H9 (cell line): ENCODE data around the gene SNAI1. TPM values are rescaled to one million over a fixed set of nuclear protein-coding genes. Genes with fewer than 3 reads are reported as not detected.

Experiments
- DNase-seq: peaks from one replicate; pipeline ENCODE4 v3.0.0-alpha.2; 2017
- H2AFZ ChIP-seq: one replicate; pipeline ENCODE4 v1.6.1; 2013; ENCODE audit warnings: mild to moderate bottlenecking, low read length, control low read depth, moderate library complexity
- H2AK5ac ChIP-seq: 2 replicates; pipeline ENCODE4 v1.6.1; 2013; ENCODE audit warnings: low read length, control low read depth, mixed read lengths; ENCODE audit not compliant: insufficient read length
- H2BK120ac ChIP-seq: one replicate; pipeline ENCODE4 v1.6.1; 2013; ENCODE audit warnings: low read depth, mild to moderate bottlenecking, low read length, control low read depth, inconsistent platforms; ENCODE audit not compliant: poor library complexity, severe bottlenecking
- H2BK12ac ChIP-seq: 2 replicates; pipeline ENCODE4 v1.6.1; 2013; ENCODE audit warnings: low read length, control low read depth, mixed read lengths, low read depth; ENCODE audit not compliant: insufficient read length
- H2BK15ac ChIP-seq: 2 replicates; pipeline ENCODE4 v1.6.1; 2013; ENCODE audit warnings: low read depth, low read length, control low read depth
- H2BK20ac ChIP-seq: one replicate; pipeline ENCODE4 v1.6.1; 2013; ENCODE audit warnings: low read depth, mild to moderate bottlenecking, low read length, control low read depth, inconsistent platforms; ENCODE audit not compliant: poor library complexity, severe bottlenecking
- H2BK5ac ChIP-seq: 2 replicates; pipeline ENCODE4 v1.6.1; 2013; ENCODE audit warnings: low read length, control low read depth, mixed read lengths; ENCODE audit not compliant: insufficient read length
- H3K14ac ChIP-seq: 2 replicates; pipeline ENCODE4 v1.6.1; 2013; ENCODE audit warnings: low read length, control low read depth; ENCODE audit not compliant: insufficient read depth
- H3K18ac ChIP-seq: 2 replicates; pipeline ENCODE4 v1.6.1; 2013; ENCODE audit warnings: low read depth, mild to moderate bottlenecking, mixed read lengths, low read length, control low read depth; ENCODE audit not compliant: insufficient read length
- H3K23ac ChIP-seq: 2 replicates; pipeline ENCODE4 v1.6.1; 2013; ENCODE audit warnings: low read length, control low read depth, mixed read lengths, low read depth; ENCODE audit not compliant: insufficient read length
- H3K23me2 ChIP-seq: 2 replicates; pipeline ENCODE4 v1.6.1; 2013; ENCODE audit warnings: low read depth, mild to moderate bottlenecking, mixed read lengths, low read length, control low read depth; ENCODE audit not compliant: insufficient read length, poor library complexity, severe bottlenecking
- H3K27ac ChIP-seq: 2 replicates; pipeline ENCODE4 v1.5.1; 2013; ENCODE audit warnings: low read length, control low read depth, mixed read lengths, low read depth; ENCODE audit not compliant: insufficient read length
- H3K27me3 ChIP-seq: 2 replicates; pipeline ENCODE4 v1.6.1; 2013; ENCODE audit warnings: low read length, control low read depth, inconsistent platforms; ENCODE audit not compliant: insufficient read depth
- H3K4ac ChIP-seq: 2 replicates; pipeline ENCODE4 v1.6.1; 2013; ENCODE audit warnings: low read depth, mild to moderate bottlenecking, control low read depth, inconsistent platforms, low read length, moderate library complexity
- H3K4me1 ChIP-seq: 2 replicates; pipeline ENCODE4 v1.6.1; 2013; ENCODE audit warnings: low read length, control low read depth, inconsistent platforms; ENCODE audit not compliant: insufficient read depth
- H3K4me2 ChIP-seq: 2 replicates; pipeline ENCODE4 v1.6.1; 2013; ENCODE audit warnings: low read length, control low read depth, mixed read lengths; ENCODE audit not compliant: insufficient read length, insufficient read depth
- H3K56ac ChIP-seq: 2 replicates; pipeline ENCODE4 v1.6.1; 2013; ENCODE audit warnings: low read depth, mild to moderate bottlenecking, mixed read lengths, low read length, control low read depth; ENCODE audit not compliant: insufficient read length
- H3K79me1 ChIP-seq: 2 replicates; pipeline ENCODE4 v1.6.1; 2013; ENCODE audit warnings: low read depth, mild to moderate bottlenecking, moderate library complexity, low read length, control low read depth, inconsistent platforms; ENCODE audit not compliant: insufficient read depth, poor library complexity, severe bottlenecking
- H3K79me2 ChIP-seq: 2 replicates; pipeline ENCODE4 v1.6.1; 2013; ENCODE audit warnings: low read length, control low read depth, inconsistent platforms; ENCODE audit not compliant: insufficient read depth
- H3K9ac ChIP-seq: 2 replicates; pipeline ENCODE4 v1.6.1; 2013; ENCODE audit warnings: low read length, control low read depth, mixed read lengths; ENCODE audit not compliant: insufficient read length; ENCODE audit errors: extremely low read depth
- H3K9me3 ChIP-seq: one replicate; pipeline ENCODE4 v1.6.1; 2013; ENCODE audit warnings: low read depth, low read length, inconsistent platforms; ENCODE audit not compliant: control insufficient read depth
- H3T11ph ChIP-seq: one replicate; pipeline ENCODE4 v1.6.1; 2013; ENCODE audit warnings: mild to moderate bottlenecking, low read length, control low read depth, inconsistent platforms
- H4K20me1 ChIP-seq: one replicate; pipeline ENCODE4 v1.6.1; 2013; ENCODE audit not compliant: control insufficient read depth, insufficient read length, insufficient read depth
- H4K5ac ChIP-seq: 2 replicates; pipeline ENCODE4 v1.6.1; 2013; ENCODE audit warnings: low read depth, mild to moderate bottlenecking, mixed read lengths, low read length, control low read depth; ENCODE audit not compliant: insufficient read length
- H4K8ac ChIP-seq: replicated peaks from 2 replicates; pipeline ENCODE4 v1.6.1; 2013; ENCODE audit warnings: low read length, control low read depth, mixed read lengths, low read depth; ENCODE audit not compliant: insufficient read length
- H4K91ac ChIP-seq: 2 replicates; pipeline ENCODE4 v1.6.1; 2013; ENCODE audit warnings: low read depth, mild to moderate bottlenecking, moderate library complexity, mixed read lengths, low read length, control low read depth; ENCODE audit not compliant: insufficient read length
- H3K27ac Mint-ChIP-seq, 3 experiments: 2 replicates in 2 of 3; 3 replicates in 1 of 3; pipeline ENCODE4 v1.8.0; 2020 to 2021; ENCODE audit warnings: mixed read lengths in 3 of 3, mild to moderate bottlenecking in 1 of 3, moderate library complexity in 1 of 3
- H3K27me3 Mint-ChIP-seq: 2 replicates; pipeline ENCODE4 v1.8.0; 2021; ENCODE audit warnings: low read depth, mild to moderate bottlenecking, moderate library complexity, mixed read lengths
- H3K36me3 Mint-ChIP-seq, 3 experiments: 2 replicates in 2 of 3; 3 replicates in 1 of 3; pipeline ENCODE4 v1.8.0; 2020 to 2021; ENCODE audit warnings: low read depth in 3 of 3, mixed read lengths in 3 of 3; ENCODE audit not compliant: insufficient read depth in 1 of 3
- H3K4me1 Mint-ChIP-seq, 2 experiments: 2 replicates each; pipeline ENCODE4 v1.8.0; 2020; ENCODE audit warnings: mixed read lengths in 2 of 2
- H3K4me3 Mint-ChIP-seq, 2 experiments: 2 replicates in 1 of 2; 3 replicates in 1 of 2; pipeline ENCODE4 v1.8.0; 2020 to 2021; ENCODE audit warnings: mild to moderate bottlenecking in 2 of 2, mixed read lengths in 2 of 2, moderate library complexity in 1 of 2
- H3K9me3 Mint-ChIP-seq, 2 experiments: 2 replicates in 1 of 2; 3 replicates in 1 of 2; pipeline ENCODE4 v1.8.0; 2020; ENCODE audit warnings: mild to moderate bottlenecking in 2 of 2, mixed read lengths in 2 of 2, moderate library complexity in 1 of 2
- WGBS: extraction: QIAGEN DNeasy Blood & Tissue Kit; methylation state at CpG from one replicate; pipeline ENCODE4 v1.1.7; 2013; ENCODE audit warnings: missing lambda C conversion rate, low lambda C conversion rate, mixed read lengths; ENCODE audit not compliant: insufficient read length; ENCODE audit errors: extremely low coverage; 5-methylcytosine and 5-hydroxymethylcytosine counted together
- total RNA-seq: library from RNA; stranded (reverse); gene quantifications from 2 replicates; pipeline ENCODE4 v1.2.1, GENCODE V29; 2021
- TF ChIP-seq, protein P1 (sequence below): fragments of 200-600 bp; sonication (generic); conservative IDR thresholded peaks from 3 replicates; pipeline ENCODE4 v1.8.0; 2021; ENCODE audit warnings: antibody characterized with exemption, mild to moderate bottlenecking

Gene SNAI1
- total RNA-seq, 1 experiment from 2014 or later, result 7.0 TPM

DNA sequence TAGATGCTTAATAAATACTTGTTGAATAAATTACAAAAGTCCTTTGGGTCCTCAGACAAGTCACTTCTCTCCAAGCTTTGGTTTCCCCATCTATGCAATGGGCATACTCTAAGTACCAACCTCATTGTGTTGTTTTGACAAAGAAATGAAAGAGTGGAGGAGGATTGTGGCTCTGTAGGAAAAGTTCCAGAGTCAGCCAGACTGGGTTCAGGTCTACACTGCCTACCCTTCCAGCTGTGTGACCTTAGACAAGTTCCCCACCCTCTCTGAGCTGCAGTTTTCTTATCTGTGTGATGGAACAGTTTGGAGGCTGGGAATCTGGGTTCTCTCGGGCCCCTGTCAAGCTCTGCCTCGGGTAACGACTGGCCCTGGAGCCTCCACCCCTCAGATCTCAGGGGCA is 53.9 kb downstream of the SNAI1 start:
- Histone ChIP-seq H3K56ac (no peak overlapping the region), H3K27me3 (no peaks in the 10 kb centered on the region), H2BK120ac (no peak overlapping the region), H2AFZ (no peak overlapping the region), H3K4me2 (no peak overlapping the region), H3K14ac (no peak overlapping the region), H3K4me1 (no peaks in the 10 kb centered on the region), H2BK20ac (no peak overlapping the region), H2AK5ac (no peak overlapping the region), H3K18ac (no peak overlapping the region), H4K20me1 (no peaks in the 10 kb centered on the region), H3K9ac (no peak overlapping the region), H3K79me2 (no peaks in the 10 kb centered on the region), H2BK12ac (no peak overlapping the region), H4K91ac (no peak overlapping the region), H3K23ac (no peak overlapping the region), H2BK15ac (no peak overlapping the region), H3T11ph (no peak overlapping the region), H3K23me2 (no peaks in the 10 kb centered on the region), H3K79me1 (no peaks in the 10 kb centered on the region), H3K4ac (no peak overlapping the region), H2BK5ac (no peak overlapping the region), H3K27ac (no peak overlapping the region), H4K8ac (no peak overlapping the region), H4K5ac (no peak overlapping the region), H3K9me3 (no peaks in the 10 kb centered on the region)
- DNase-seq, result no peak
- no peaks in the 10 kb centered on the region for H3K36me3 Mint-ChIP-seq
- no CpG with 5 or more reads among the region's 3 CpGs for WGBS
- H3K4me3 Mint-ChIP-seq, result no peak overlapping the region
- peaks cover 17 to 42% of the 10 kb centered on the region in 2 experiments for H3K4me1 Mint-ChIP-seq
- no peak overlapping the region for H3K27ac Mint-ChIP-seq
- peaks cover 1% of the 10 kb centered on the region; the same call in 1 of the 2 replicates for H3K27me3 Mint-ChIP-seq
- TF ChIP-seq, protein P1, sequence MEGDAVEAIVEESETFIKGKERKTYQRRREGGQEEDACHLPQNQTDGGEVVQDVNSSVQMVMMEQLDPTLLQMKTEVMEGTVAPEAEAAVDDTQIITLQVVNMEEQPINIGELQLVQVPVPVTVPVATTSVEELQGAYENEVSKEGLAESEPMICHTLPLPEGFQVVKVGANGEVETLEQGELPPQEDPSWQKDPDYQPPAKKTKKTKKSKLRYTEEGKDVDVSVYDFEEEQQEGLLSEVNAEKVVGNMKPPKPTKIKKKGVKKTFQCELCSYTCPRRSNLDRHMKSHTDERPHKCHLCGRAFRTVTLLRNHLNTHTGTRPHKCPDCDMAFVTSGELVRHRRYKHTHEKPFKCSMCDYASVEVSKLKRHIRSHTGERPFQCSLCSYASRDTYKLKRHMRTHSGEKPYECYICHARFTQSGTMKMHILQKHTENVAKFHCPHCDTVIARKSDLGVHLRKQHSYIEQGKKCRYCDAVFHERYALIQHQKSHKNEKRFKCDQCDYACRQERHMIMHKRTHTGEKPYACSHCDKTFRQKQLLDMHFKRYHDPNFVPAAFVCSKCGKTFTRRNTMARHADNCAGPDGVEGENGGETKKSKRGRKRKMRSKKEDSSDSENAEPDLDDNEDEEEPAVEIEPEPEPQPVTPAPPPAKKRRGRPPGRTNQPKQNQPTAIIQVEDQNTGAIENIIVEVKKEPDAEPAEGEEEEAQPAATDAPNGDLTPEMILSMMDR, result no peak
- H3K9me3 Mint-ChIP-seq, result no peaks in the 10 kb centered on the region; a peak in 1 of 5 replicates
